ENCODE data around the gene TLCD2. TPM values are rescaled to one million over a fixed set of nuclear protein-coding genes. Genes with fewer than 3 reads are reported as not detected.
"Not testable (repeated sequence)": the region's sequence is repeated elsewhere in the genome, so short reads cannot be mapped to it uniquely, and the experiment has no call there.

The TLCD2 gene
- total and polyA plus RNA-seq, 9 of the 15 experiments (the other 6 are each of a cell fraction or from before 2014, with no cell fraction given), result 0.10 to 0.89 (median 0.58) TPM

DNA sequence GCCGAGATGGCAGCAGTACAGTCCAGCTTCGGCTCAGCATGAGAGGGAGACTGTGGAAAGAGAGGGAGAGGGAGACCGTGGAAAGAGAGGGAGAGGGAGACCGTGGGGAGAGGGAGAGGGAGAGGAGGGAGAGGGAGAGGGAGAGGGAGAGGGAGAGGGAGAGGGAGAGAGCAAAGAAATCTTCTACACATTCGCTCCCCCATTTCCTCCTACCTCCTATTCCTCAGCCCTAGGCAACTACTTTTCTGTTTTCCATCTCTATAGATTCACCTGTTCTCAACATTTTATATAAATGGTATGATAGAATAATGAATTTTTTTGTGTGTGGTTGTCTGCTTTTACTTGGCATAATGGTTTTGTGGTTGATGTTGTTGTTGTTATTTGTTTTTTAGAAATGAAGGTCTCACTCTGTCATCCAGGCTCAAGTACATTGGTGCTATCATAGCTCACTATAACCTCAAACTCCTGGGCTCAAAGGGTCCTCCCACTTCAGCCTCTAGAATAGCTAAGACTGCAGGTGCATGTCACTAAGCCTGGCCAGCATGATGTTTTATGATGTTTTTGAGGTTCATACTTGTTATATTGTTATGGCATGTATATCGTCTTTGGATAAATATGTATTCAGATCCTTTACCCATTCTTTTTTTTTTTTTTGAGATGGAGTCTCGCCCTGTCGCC is 19.5 kb downstream of the TLCD2 start:
- intact Hi-C loops (cut with micrococcal nuclease) (no loop called here), in situ Hi-C loops (cut with MboI) (no loop called here)
- Histone ChIP-seq H3K9me1 (ENCODE audit: control insufficient read depth, insufficient read depth, low read length) (no peaks in the 10 kb centered on the region), H3K79me2 (ENCODE audit: control insufficient read depth, insufficient read depth, low read length) (no peaks in the 10 kb centered on the region), H3K4me1 (replicated peaks in 1 of 2; ENCODE audit: control insufficient read depth in 2 of 2, insufficient read depth in 2 of 2, low read length in 2 of 2) (no peaks in the 10 kb centered on the region; a peak in 1 of 5 replicates), H3K9me3 (replicated peaks; ENCODE audit: control insufficient read depth, insufficient read depth, low read depth, low read length) (no peaks in the 10 kb centered on the region), H3K36me3 (ENCODE audit: control insufficient read depth, insufficient read depth, low read length) (no peaks in the 10 kb centered on the region), H3K27ac (ENCODE audit: extremely low read depth, low read depth, low read length) (no peak overlapping the region), H3K4me3 (no peak overlapping the region), H3K9ac (ENCODE audit: insufficient read depth in 1 of 2, low read depth in 2 of 2, low read length in 2 of 2) (no peak overlapping the region), H4K20me1 (replicated peaks; ENCODE audit: control insufficient read depth, insufficient read depth, low read length) (no peaks in the 10 kb centered on the region), H2AFZ (ENCODE audit: low read depth, low read length) (no peak overlapping the region), H3K27me3 (ENCODE audit: control insufficient read depth in 2 of 2, insufficient read depth in 2 of 2, low read length in 2 of 2) (no peaks in the 10 kb centered on the region), H3K4me2 (ENCODE audit: insufficient read depth, low read length) (no peak overlapping the region)
- DNase-seq (ENCODE audit: extremely low read depth in 1 of 4, low spot score in 3 of 4) (no peak), ATAC-seq (peak; percentile 35; the same call in 1 of the 3 replicates), FAIRE-seq (no peak)
- TF ChIP-seq SRSF1 (IDR thresholded peaks at IDR 0.05; ENCODE audit: low read depth, low read length) (no peak), EP300 (IDR thresholded peaks at IDR 0.05; ENCODE audit: low read length) (no peak), KDM1A (IDR thresholded peaks at IDR 0.05) (peak in 1 of 2 experiments; percentile 25; a peak in 1 of 4 replicates), PCBP2 (IDR thresholded peaks at IDR 0.05; ENCODE audit: low read depth, low read length, poor library complexity, severe bottlenecking) (peak; percentile 40), PCBP1 (IDR thresholded peaks at IDR 0.05; ENCODE audit: low read depth, low read length, poor library complexity, severe bottlenecking) (peak; percentile 52)
- 33% methylated on average over 1 of the region's 8 CpGs for WGBS (ENCODE audit: insufficient coverage, low coverage, missing lambda C conversion rate)
- BruUV-seq (replicated peaks), result no TSS peak
- ChIA-PET CTCF (ENCODE audit: low intra/inter-chr PET ratio) (interaction anchor here (0.6 kb wide), 1 partner anchor 14 kb away, joined by 5 read pairs; no protein-coding TSS in a partner anchor), POLR2A (interaction anchor here (0.6 kb wide), 1 partner anchor 79 kb away, joined by 3 read pairs; no protein-coding TSS in a partner anchor)

DNA sequence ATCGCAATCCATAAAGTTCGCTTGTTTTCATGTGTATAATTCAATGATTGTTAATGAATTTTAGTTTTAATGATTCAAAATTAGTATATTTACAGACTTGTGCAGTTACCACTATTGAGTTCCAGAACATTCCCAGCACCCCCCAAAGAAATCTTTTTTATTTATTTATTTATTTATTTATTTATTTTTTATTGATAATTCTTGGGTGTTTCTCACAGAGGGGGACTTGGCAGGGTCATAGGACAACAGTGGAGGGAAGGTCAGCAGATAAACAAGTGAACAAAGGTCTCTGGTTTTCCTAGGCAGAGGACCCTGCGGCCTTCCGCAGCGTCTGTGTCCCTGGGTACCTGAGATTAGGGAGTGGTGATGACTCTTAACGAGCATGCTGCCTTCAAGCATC is 21.8 kb downstream of the TLCD2 start:
- ATAC-seq; intact Hi-C loops (cut with micrococcal nuclease); CTCF ChIA-PET (ENCODE audit: low intra/inter-chr PET ratio): not testable (repeated sequence)

More for the DNA sequence above, 21.8 kb downstream of the TLCD2 start:
- H4K20me1 ChIP-seq (replicated peaks; ENCODE audit: control insufficient read depth, insufficient read depth, low read length); H3K9me1 ChIP-seq (ENCODE audit: control insufficient read depth, insufficient read depth, low read length); H2AFZ ChIP-seq (ENCODE audit: low read depth, low read length); BruUV-seq (replicated peaks); DNase-seq (ENCODE audit: extremely low read depth in 1 of 4, low spot score in 3 of 4); in situ Hi-C loops (cut with MboI); POLR2A ChIA-PET; FAIRE-seq; H3K4me3 ChIP-seq; H3K27me3 ChIP-seq (ENCODE audit: control insufficient read depth in 2 of 2, insufficient read depth in 2 of 2, low read length in 2 of 2); H3K9ac ChIP-seq (ENCODE audit: insufficient read depth in 1 of 2, low read depth in 2 of 2, low read length in 2 of 2); H3K4me2 ChIP-seq (ENCODE audit: insufficient read depth, low read length); H3K36me3 ChIP-seq (ENCODE audit: control insufficient read depth, insufficient read depth, low read length); H3K27ac ChIP-seq (ENCODE audit: extremely low read depth, low read depth, low read length); H3K9me3 ChIP-seq (replicated peaks; ENCODE audit: control insufficient read depth, insufficient read depth, low read depth, low read length): not testable (repeated sequence)
- 29% methylated on average over 2 of the region's 6 CpGs for WGBS (ENCODE audit: insufficient coverage, low coverage, missing lambda C conversion rate)
- H3K79me2 ChIP-seq (ENCODE audit: control insufficient read depth, insufficient read depth, low read length), result peaks cover 13% of the 10 kb centered on the region
- peaks cover 2 to 10% of the 10 kb centered on the region in 2 experiments; a peak in 4 of 5 replicates for H3K4me1 ChIP-seq (replicated peaks in 1 of 2; ENCODE audit: control insufficient read depth in 2 of 2, insufficient read depth in 2 of 2, low read length in 2 of 2)
